Stimulated activated CD4-positive, alpha-beta T cell treated with anti-CD3 and anti-CD28 coated beads, Interleukin-15, amount 100 ng/mL, for 1 hour (primary cell): ENCODE data around the gene CPVL.
A peak's percentile ranks its signal among the peaks of the same experiment; 100 is the strongest.

Experiments
- DNase-seq, 2 donors: peaks; one replicate each; pipeline ENCODE4 v3.0.0-alpha.2; 2020; ENCODE audit warnings: low read depth in 1 of 2, low spot score in 1 of 2

Gene CPVL

GRCh38 chr7:29146057-29146706 lies at the start of gene CPVL:
CPVL (minus strand) TSS chr7:29146537; CDS start chr7:29121061, 25,476 bp downstream.
- no peak for DNase-seq

- peak in 1 of 2 donors; percentile 3 for DNase-seq
Measured at GRCh38 chr7:29194594-29195427, 48.5 kb upstream of the CPVL start, which contains the start of gene CHN2. CHN2 (plus strand) TSS chr7:29194775.

GRCh38 chr7:29194206-29194593 lies 47.9 kb upstream of the CPVL start:
- no peak for DNase-seq

- DNase-seq, result no peak
Measured at GRCh38 chr7:29193316-29194205, 47.2 kb upstream of the CPVL start.

- no peak for DNase-seq
Measured at GRCh38 chr7:29192811-29193210, 46.5 kb upstream of the CPVL start.

GRCh38 chr7:29192323-29192722 lies 46.0 kb upstream of the CPVL start:
- no peak for DNase-seq

GRCh38 chr7:29190349-29191045 lies 44.2 kb upstream of the CPVL start:
- no peak for DNase-seq

GRCh38 chr7:29189743-29190201 lies 43.4 kb upstream of the CPVL start:
- peak in 1 of 2 donors; percentile 17 for DNase-seq

GRCh38 chr7:29185613-29186012 lies 39.3 kb upstream of the CPVL start:
- DNase-seq, result no peak

- no peak for DNase-seq
Measured at GRCh38 chr7:29184599-29184998, 38.3 kb upstream of the CPVL start.

- DNase-seq, result no peak
Measured at GRCh38 chr7:29179115-29179514, 32.8 kb upstream of the CPVL start.

- DNase-seq, result no peak
Measured at GRCh38 chr7:29177963-29178600, 31.7 kb upstream of the CPVL start.

- no peak for DNase-seq
Measured at GRCh38 chr7:29173458-29173857, 27.1 kb upstream of the CPVL start.

- DNase-seq, result no peak
Measured at GRCh38 chr7:29170781-29171180, 24.4 kb upstream of the CPVL start.

- DNase-seq, result no peak
Measured at GRCh38 chr7:29167721-29168120, 21.4 kb upstream of the CPVL start.

- DNase-seq, result no peak
Measured at GRCh38 chr7:29163854-29164253, 17.5 kb upstream of the CPVL start.

GRCh38 chr7:29162577-29162976 lies 16.2 kb upstream of the CPVL start:
- DNase-seq, result no peak

GRCh38 chr7:29161231-29161630 lies 14.9 kb upstream of the CPVL start:
- no peak for DNase-seq

GRCh38 chr7:29160080-29160479 lies 13.7 kb upstream of the CPVL start:
- no peak for DNase-seq

- DNase-seq, result no peak
Measured at GRCh38 chr7:29158795-29159423, 12.6 kb upstream of the CPVL start.
